AG04450 (cell line): ENCODE results near the gene LSS. TPM values are rescaled to one million over a fixed set of nuclear protein-coding genes. Genes with fewer than 3 reads are reported as not detected.
"Not testable (repeated sequence)": the region's sequence is repeated elsewhere in the genome, so short reads cannot be mapped to it uniquely, and the experiment has no call there.

Experiments used
- CTCF ChIA-PET: fragments of 300-600, 350-600 bp; formaldehyde crosslinking; extraction: SDS; loops from one replicate; lab custom pipeline; 2022; ENCODE audit warnings: antibody characterized with exemption, inconsistent platforms; lab: Charles Lee
- POLR2A ChIA-PET: fragments of 350-600 bp; formaldehyde crosslinking; extraction: SDS; loops from one replicate; lab custom pipeline; 2021; ENCODE audit warnings: antibody characterized with exemption, inconsistent platforms; lab: Yijun Ruan, JAX
- DNase-seq: peaks from one replicate; pipeline ENCODE4 v3.0.0-alpha.2; 2011; ENCODE audit warnings: low read depth, low spot score
- H3K27ac ChIP-seq: one replicate; pipeline ENCODE4 v1.5.1; 2012; ENCODE audit warnings: low read depth, low read length, control low read depth
- H3K27me3 ChIP-seq: one replicate; pipeline ENCODE4 v1.6.0; 2012; ENCODE audit warnings: low read length; ENCODE audit not compliant: control insufficient read depth, insufficient read depth
- H3K4me3 ChIP-seq: 2 replicates; pipeline ENCODE4 v1.5.1; 2011; ENCODE audit warnings: mild to moderate bottlenecking, low read depth, low read length, control low read depth
- H3K9me3 ChIP-seq: 2 replicates; pipeline ENCODE4 v1.5.1; 2012; ENCODE audit warnings: low read length; ENCODE audit not compliant: control insufficient read depth, insufficient read depth
- polyA plus RNA-seq: library from polyadenylated mRNA; depleted of rRNA; stranded (reverse); fragments of >200 nt; gene quantifications from 2 replicates; pipeline ENCODE4 v1.2.3, GENCODE V29; 2011
- TF ChIP-seq, protein P1 (sequence below): IDR thresholded peaks from 2 replicates; pipeline ENCODE4 v1.5.1; 2011; ENCODE audit warnings: low read depth, low read length, control low read depth, inconsistent platforms

Gene LSS
- polyA plus RNA-seq, 1 experiment: 49.0 TPM

DNA sequence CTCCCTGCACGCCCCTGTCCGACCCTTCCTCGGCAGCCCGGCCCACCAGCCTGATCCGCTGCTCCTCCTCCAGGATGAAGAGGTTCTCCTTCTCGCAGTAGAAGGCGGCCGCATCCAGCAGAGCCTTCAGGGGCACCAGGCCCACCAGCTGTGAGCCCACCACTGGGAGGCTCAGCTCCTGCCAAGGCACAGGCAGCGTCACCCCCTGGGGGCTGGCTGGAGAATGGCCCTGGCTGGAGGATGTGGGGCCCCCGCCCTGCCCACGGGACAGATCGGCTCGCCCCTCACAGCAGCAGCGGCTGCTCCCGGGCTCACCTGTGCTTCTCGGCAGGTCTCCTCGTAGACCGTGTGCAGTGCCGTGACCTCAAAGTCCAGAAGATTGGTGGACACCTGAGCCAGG lies 78.5 kb downstream of the LSS start:
- TF ChIP-seq, protein P1, sequence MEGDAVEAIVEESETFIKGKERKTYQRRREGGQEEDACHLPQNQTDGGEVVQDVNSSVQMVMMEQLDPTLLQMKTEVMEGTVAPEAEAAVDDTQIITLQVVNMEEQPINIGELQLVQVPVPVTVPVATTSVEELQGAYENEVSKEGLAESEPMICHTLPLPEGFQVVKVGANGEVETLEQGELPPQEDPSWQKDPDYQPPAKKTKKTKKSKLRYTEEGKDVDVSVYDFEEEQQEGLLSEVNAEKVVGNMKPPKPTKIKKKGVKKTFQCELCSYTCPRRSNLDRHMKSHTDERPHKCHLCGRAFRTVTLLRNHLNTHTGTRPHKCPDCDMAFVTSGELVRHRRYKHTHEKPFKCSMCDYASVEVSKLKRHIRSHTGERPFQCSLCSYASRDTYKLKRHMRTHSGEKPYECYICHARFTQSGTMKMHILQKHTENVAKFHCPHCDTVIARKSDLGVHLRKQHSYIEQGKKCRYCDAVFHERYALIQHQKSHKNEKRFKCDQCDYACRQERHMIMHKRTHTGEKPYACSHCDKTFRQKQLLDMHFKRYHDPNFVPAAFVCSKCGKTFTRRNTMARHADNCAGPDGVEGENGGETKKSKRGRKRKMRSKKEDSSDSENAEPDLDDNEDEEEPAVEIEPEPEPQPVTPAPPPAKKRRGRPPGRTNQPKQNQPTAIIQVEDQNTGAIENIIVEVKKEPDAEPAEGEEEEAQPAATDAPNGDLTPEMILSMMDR: no peak
- CTCF ChIA-PET: no interaction called here
- H3K4me3 ChIP-seq: no peak overlapping the region
- H3K27me3 ChIP-seq: no peaks in the 10 kb centered on the region
- POLR2A ChIA-PET: no interaction called here
- no peak overlapping the region for H3K27ac ChIP-seq
- DNase-seq: no peak
- peaks cover 3% of the 10 kb centered on the region; the same call in 1 of the 2 replicates for H3K9me3 ChIP-seq

GRCh38 chr21:46149205-46149901 lies 79.2 kb downstream of the LSS start:
- Histone ChIP-seq H3K27ac (no peak overlapping the region), H3K4me3 (no peak overlapping the region), H3K9me3 (peaks cover 5% of the 10 kb centered on the region; the same call in 1 of the 2 replicates), H3K27me3 (no peaks in the 10 kb centered on the region)
- TF ChIP-seq, protein P1: no peak
- POLR2A ChIA-PET: interaction anchor here (0.6 kb wide), 1 partner anchor 178 kb away, joined by 3 read pairs; no protein-coding TSS in a partner anchor
- no peak for DNase-seq
- CTCF ChIA-PET: no interaction called here

DNA sequence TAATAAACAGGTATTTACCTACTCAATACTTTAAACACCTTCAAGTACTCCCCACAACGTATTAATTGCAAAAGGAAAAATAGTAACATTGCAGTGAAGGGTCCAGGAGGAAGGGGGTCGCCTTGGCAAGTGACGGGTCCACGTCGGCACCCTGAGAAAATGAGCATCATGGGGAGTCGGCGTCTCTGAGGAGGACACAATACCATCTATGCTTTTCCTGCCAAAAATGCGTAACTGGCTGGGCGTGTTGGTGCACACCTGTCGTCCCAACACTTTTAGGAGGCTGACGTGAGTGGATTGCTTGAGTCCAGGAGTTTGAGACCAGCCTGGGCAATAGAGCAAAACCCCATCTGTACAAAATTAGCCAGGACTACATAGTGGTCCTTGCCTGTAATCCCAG lies 80.5 kb downstream of the LSS start:
- Histone ChIP-seq H3K4me3 (no peak overlapping the region), H3K27me3 (no peaks in the 10 kb centered on the region), H3K27ac (no peak overlapping the region), H3K9me3 (peaks cover 5% of the 10 kb centered on the region; the same call in 1 of the 2 replicates)
- TF ChIP-seq, protein P1: no peak
- ChIA-PET POLR2A (no interaction called here), CTCF (interaction anchor here (0.7 kb wide), 1 partner anchor 55 kb away, joined by 3 read pairs; no protein-coding TSS in a partner anchor)
- no peak for DNase-seq

GRCh38 chr21:46147429-46147828 lies 81.1 kb downstream of the LSS start:
- H3K4me3 ChIP-seq, H3K27me3 ChIP-seq, POLR2A ChIA-PET, DNase-seq, H3K27ac ChIP-seq, H3K9me3 ChIP-seq: not testable (repeated sequence)
- TF ChIP-seq, protein P1: peak; percentile 74
- CTCF ChIA-PET: interaction anchor here (0.7 to 0.9 kb wide), 2 partner anchors 43 to 68 kb away, joined by 3 to 10 read pairs; no protein-coding TSS in a partner anchor

DNA sequence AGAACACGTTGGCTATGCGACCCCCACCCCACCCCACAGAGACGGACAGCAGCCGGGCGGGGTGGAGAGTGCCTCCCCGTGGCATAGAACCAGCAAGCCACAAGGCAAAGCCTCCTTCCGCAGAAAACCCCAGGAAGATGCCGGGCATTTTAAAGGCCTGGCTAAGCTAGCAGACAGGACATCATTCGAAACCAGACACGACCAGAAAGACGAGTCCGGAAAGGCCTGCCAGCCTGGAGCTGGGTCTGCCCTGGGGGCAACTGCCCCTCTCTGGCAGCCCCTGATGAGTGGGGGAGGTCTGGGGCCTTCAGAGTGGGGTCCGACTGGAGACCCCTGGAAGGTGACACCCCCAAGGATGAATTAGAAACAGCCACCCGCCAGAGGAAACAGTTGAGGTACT lies 81.7 kb downstream of the LSS start:
- Histone ChIP-seq H3K27ac (no peak overlapping the region), H3K9me3 (peaks cover 12% of the 10 kb centered on the region), H3K27me3 (no peaks in the 10 kb centered on the region), H3K4me3 (no peak overlapping the region)
- TF ChIP-seq, protein P1: no peak
- ChIA-PET CTCF (interaction anchor here (0.9 kb wide), 1 partner anchor 44 kb away, joined by 3 read pairs; no protein-coding TSS in a partner anchor), POLR2A (no interaction called here)
- no peak for DNase-seq
